HL-60 (cell line): ENCODE data around the gene HELZ.

ENCODE experiments used
- CTCF ChIP-seq: IDR thresholded peaks from one replicate; pipeline ENCODE4 v1.5.1; 2011; ENCODE audit warnings: low read length, control low read depth, inconsistent platforms; ENCODE audit not compliant: insufficient read depth
- GABPA ChIP-seq: IDR thresholded peaks from 2 replicates; pipeline ENCODE4 v1.6.1; 2012; ENCODE audit warnings: low read depth
- POLR2AphosphoS5 ChIP-seq: IDR thresholded peaks from 2 replicates; pipeline ENCODE4 v1.6.1; 2012; ENCODE audit warnings: low read depth
- REST ChIP-seq: IDR thresholded peaks from 2 replicates; pipeline ENCODE4 v1.6.1; 2012; ENCODE audit warnings: low read depth; ENCODE audit not compliant: insufficient replicate concordance

- TF ChIP-seq CTCF = no peak
- no peak for TF ChIP-seq POLR2AphosphoS5
- no peak for TF ChIP-seq GABPA
- no peak for TF ChIP-seq REST
Observed at GRCh38 chr17:67211742-67212141, 33.3 kb downstream of the HELZ start.
